Panc1 (cell line): ENCODE results near the gene SIAH1. TPM values are rescaled to one million over a fixed set of nuclear protein-coding genes. Genes with fewer than 3 reads are reported as not detected.

Experiments used
- ATAC-seq: fragments of 200-7000 bp; cut with Tn5 transposase; 2 replicates; pipeline ENCODE4 v1.9.1; 2020; ENCODE audit warnings: mild to moderate bottlenecking, moderate library complexity
- BruUV-seq: library from RNA; stranded (reverse); fragments of 400-500 nt; replicated peaks from 2 replicates; lab custom pipeline; 2021; lab: Mats Ljungman, UMichigan
- CTCF ChIA-PET: fragments of 300-600 bp; sonication (Branson Sonifier 250); formaldehyde crosslinking; loops from one replicate; lab custom pipeline; 2022; ENCODE audit warnings: antibody characterized with exemption; lab: Charles Lee
- POLR2A ChIA-PET: fragments of 300-600 bp; sonication (Branson Sonifier 250); formaldehyde crosslinking; loops from one replicate; lab custom pipeline; 2022; ENCODE audit warnings: antibody characterized with exemption; lab: Charles Lee
- DNase-seq: peaks from one replicate; pipeline ENCODE4 v3.0.0-alpha.2; 2010; ENCODE audit warnings: low read depth, low spot score
- H3K27ac ChIP-seq: 2 replicates; pipeline ENCODE4 v1.5.1; 2011; ENCODE audit warnings: mild to moderate bottlenecking, low read length, inconsistent platforms
- H3K27me3 ChIP-seq: fragments of 200-500 bp; sonication (Bioruptor generic); 2 replicates; pipeline ENCODE4 v1.6.0; 2014; ENCODE audit warnings: low read length, inconsistent platforms; ENCODE audit not compliant: control insufficient read depth, insufficient read depth
- H3K36me3 ChIP-seq: fragments of 200-500 bp; sonication (Bioruptor generic); 2 replicates; pipeline ENCODE4 v1.5.1; 2014; ENCODE audit warnings: inconsistent platforms, mild to moderate bottlenecking, low read length, moderate library complexity; ENCODE audit not compliant: control insufficient read depth, insufficient read depth
- H3K4me1 ChIP-seq: 2 replicates; pipeline ENCODE4 v1.5.1; 2011; ENCODE audit warnings: inconsistent platforms, mild to moderate bottlenecking, low read length, moderate library complexity; ENCODE audit not compliant: control insufficient read depth, insufficient read depth
- H3K4me3 ChIP-seq, 2 experiments: 2 replicates each; pipeline ENCODE4 v1.5.1; 2011 to 2012; ENCODE audit warnings: low read depth in 2 of 2, low read length in 2 of 2, mild to moderate bottlenecking in 2 of 2, inconsistent platforms in 1 of 2, moderate library complexity in 1 of 2
- H3K9me3 ChIP-seq: fragments of 200-500 bp; sonication (Bioruptor generic); 2 replicates; pipeline ENCODE4 v1.5.1; 2014; ENCODE audit warnings: low read depth, mild to moderate bottlenecking, inconsistent platforms, low read length, moderate library complexity; ENCODE audit not compliant: control insufficient read depth, insufficient read depth
- CTCF ChIP-seq: fragments of 450-650 bp; IDR thresholded peaks from 2 replicates; pipeline ENCODE4 v1.5.1; 2017; ENCODE audit warnings: mild to moderate bottlenecking
- POLR2AphosphoS5 ChIP-seq: IDR thresholded peaks from 2 replicates; pipeline ENCODE4 v1.6.1; 2012; ENCODE audit warnings: mild to moderate bottlenecking, low read depth, low read length, moderate library complexity
- REST ChIP-seq, 2 experiments: IDR thresholded peaks; 2 replicates each; pipeline ENCODE4 v1.6.1; 2011 to 2012; ENCODE audit warnings: low read depth in 2 of 2, control low read depth in 1 of 2, low read length in 1 of 2, mild to moderate bottlenecking in 1 of 2, moderate library complexity in 1 of 2; ENCODE audit not compliant: insufficient read depth in 1 of 2
- SIN3A ChIP-seq: IDR thresholded peaks from 2 replicates; pipeline ENCODE4 v1.6.1; 2012; ENCODE audit warnings: low read depth, mild to moderate bottlenecking, low read length, moderate library complexity, borderline replicate concordance; ENCODE audit not compliant: insufficient read depth
- TCF7L2 ChIP-seq: IDR thresholded peaks from 2 replicates; pipeline ENCODE4 v1.6.1; 2011; ENCODE audit warnings: mild to moderate bottlenecking, low read depth, low read length, inconsistent platforms
- in situ Hi-C: cut with HindIII; loops from 2 replicates; pipeline ENCODE4 v1.10.0; 2016; ENCODE audit warnings: low sequenced_read_pairs, low pct_unique_long_range_greater_than_20kb
- intact Hi-C: fragments of 100-400 bp; cut with micrococcal nuclease; formaldehyde crosslinking; loops from one replicate; pipeline ENCODE4 v1.10.0; 2022; ENCODE audit not compliant: unreplicated experiment
- total RNA-seq: library from RNA; stranded (reverse); gene quantifications from one replicate; pipeline ENCODE4 v1.2.1, GENCODE V29; 2021; ENCODE audit not compliant: unreplicated experiment

SIAH1 gene
- total RNA-seq, 1 experiment from 2014 or later = 18.8 TPM

GRCh38 chr16:48373258-48374029, 11.8 kb downstream of the SIAH1 start:
- H3K9me3 ChIP-seq = no peaks in the 10 kb centered on the region
- BruUV-seq = no TSS peak
- no peaks in the 10 kb centered on the region for H3K27me3 ChIP-seq
- no peak for ATAC-seq
- DNase-seq = no peak
- no peak overlapping the region for H3K27ac ChIP-seq
- ChIA-PET CTCF (interaction anchor here (1.0 kb wide), 1 partner anchor 7 kb away, joined by 3 read pairs; no protein-coding TSS in a partner anchor), POLR2A (no interaction called here)
- peaks cover 12% of the 10 kb centered on the region; the same call in 1 of the 2 replicates for H3K4me1 ChIP-seq
- no peak for TF ChIP-seq CTCF
- no peak for TF ChIP-seq POLR2AphosphoS5
- TF ChIP-seq TCF7L2 = no peak
- no peak for TF ChIP-seq REST (IDR thresholded peaks at IDR 0.05; ENCODE audit: insufficient read depth in 1 of 2, low read depth in 2 of 2, low read length in 1 of 2)
- in situ Hi-C loops = no loop called here
- H3K4me3 ChIP-seq = no peak overlapping the region
- no peaks in the 10 kb centered on the region for H3K36me3 ChIP-seq
- intact Hi-C loops = no loop called here

- Histone ChIP-seq H3K9me3 (no peaks in the 10 kb centered on the region), H3K4me1 (peaks cover 16% of the 10 kb centered on the region), H3K36me3 (no peaks in the 10 kb centered on the region), H3K27ac (no peak overlapping the region), H3K4me3 (no peak overlapping the region), H3K27me3 (no peaks in the 10 kb centered on the region)
- DNase-seq (no peak), ATAC-seq (no peak)
- CTCF ChIA-PET = interaction anchor here (0.6 kb wide), 1 partner anchor 107 kb away, joined by 3 read pairs; no protein-coding TSS in a partner anchor
- intact Hi-C loops (no loop called here), in situ Hi-C loops (no loop called here)
- POLR2A ChIA-PET = no interaction called here
- no TSS peak for BruUV-seq
- TF ChIP-seq REST (IDR thresholded peaks at IDR 0.05; ENCODE audit: insufficient read depth in 1 of 2, low read depth in 2 of 2, low read length in 1 of 2) (no peak), SIN3A (no peak), TCF7L2 (no peak), CTCF (no peak), POLR2AphosphoS5 (no peak)
Observed at GRCh38 chr16:48372744-48373143, 12.5 kb downstream of the SIAH1 start.
